Brain pericyte (primary cell): ENCODE measurements around the gene HSPA4.
"Not testable (repeated sequence)": the region's sequence is repeated elsewhere in the genome, so short reads cannot be mapped to it uniquely, and the experiment has no call there.

Experiments used
- DNase-seq: peaks from one replicate; pipeline ENCODE4 v3.0.0-alpha.2; 2012; ENCODE audit warnings: low read depth, low spot score

HSPA4 gene

GRCh38 chr5:133050521-133050920 lies 1.3 kb upstream of the HSPA4 start:
- no peak for DNase-seq

GRCh38 chr5:133051061-133051541 lies 712 bp upstream of the HSPA4 start:
- peak; percentile 40 for DNase-seq

- DNase-seq = no peak
Measured at GRCh38 chr5:133052317-133053175, 733 bp downstream of the HSPA4 start.

GRCh38 chr5:133053448-133053847 lies 1.6 kb downstream of the HSPA4 start:
- DNase-seq = no peak

GRCh38 chr5:133054697-133055471 lies 3.1 kb downstream of the HSPA4 start:
- DNase-seq = no peak

GRCh38 chr5:133056891-133057290 lies 5.1 kb downstream of the HSPA4 start:
- no peak for DNase-seq

- no peak for DNase-seq
Measured at GRCh38 chr5:133059621-133060020, 7.8 kb downstream of the HSPA4 start.

GRCh38 chr5:133062276-133062675 lies 10.5 kb downstream of the HSPA4 start:
- no peak for DNase-seq

- no peak for DNase-seq
Measured at GRCh38 chr5:133063965-133064364, 12.2 kb downstream of the HSPA4 start.

- no peak for DNase-seq
Measured at GRCh38 chr5:133065471-133065870, 13.7 kb downstream of the HSPA4 start.

GRCh38 chr5:133066045-133066444 lies 14.2 kb downstream of the HSPA4 start:
- no peak for DNase-seq

GRCh38 chr5:133072021-133072420 lies 20.2 kb downstream of the HSPA4 start:
- DNase-seq = no peak

- DNase-seq = no peak
Measured at GRCh38 chr5:133075572-133076536, 24.0 kb downstream of the HSPA4 start.

GRCh38 chr5:133079048-133079447 lies 27.2 kb downstream of the HSPA4 start:
- DNase-seq = no peak

- no peak for DNase-seq
Measured at GRCh38 chr5:133081036-133081435, 29.2 kb downstream of the HSPA4 start.

- no peak for DNase-seq
Measured at GRCh38 chr5:133081703-133082102, 29.9 kb downstream of the HSPA4 start.

GRCh38 chr5:133082128-133082527 lies 30.3 kb downstream of the HSPA4 start:
- no peak for DNase-seq

GRCh38 chr5:133083901-133084300 lies 32.1 kb downstream of the HSPA4 start:
- no peak for DNase-seq

- DNase-seq = not testable (repeated sequence)
Measured at GRCh38 chr5:133085171-133085570, 33.4 kb downstream of the HSPA4 start.

GRCh38 chr5:133086366-133086875 lies 34.6 kb downstream of the HSPA4 start:
- DNase-seq = no peak

- no peak for DNase-seq
Measured at GRCh38 chr5:133088064-133088463, 36.3 kb downstream of the HSPA4 start.
